Right kidney (tissue), 9 donors: ENCODE measurements around the gene MID1.
A peak's percentile ranks its signal among the peaks of the same experiment; 100 is the strongest.

ENCODE experiments used
- DNase-seq: peaks from one replicate; pipeline ENCODE4 v3.0.0-alpha.2; 2016
- long read RNA-seq, 8 donors: transcript quantifications; one replicate each; lab custom pipeline, GENCODE V29; 2026

Gene MID1
- long read RNA-seq, donor 1, partial matches to known transcripts: 0 of 1 reads
- long read RNA-seq, donor 1, other reads (novel, unspliced or antisense): 0 of 1 reads
- long read RNA-seq, donor 2, partial matches to known transcripts: 0 of 1 reads
- long read RNA-seq, donor 2, other reads (novel, unspliced or antisense): 0 of 1 reads
- long read RNA-seq, donor 3, full-length matches to known transcripts: 2 of 2 reads
- long read RNA-seq, donor 3, partial matches to known transcripts: 0 of 2 reads
- long read RNA-seq, donor 3, other reads (novel, unspliced or antisense): 0 of 2 reads
- long read RNA-seq, donor 4, full-length matches to known transcripts: 8 of 8 reads
- long read RNA-seq, donor 4, partial matches to known transcripts: 0 of 8 reads
- long read RNA-seq, donor 4, other reads (novel, unspliced or antisense): 0 of 8 reads
- long read RNA-seq, donor 5, full-length matches to known transcripts: 4 of 4 reads
- long read RNA-seq, donor 5, partial matches to known transcripts: 0 of 4 reads
- long read RNA-seq, donor 5, other reads (novel, unspliced or antisense): 0 of 4 reads
- long read RNA-seq, donor 6, full-length matches to known transcripts: 7 of 16 reads
- long read RNA-seq, donor 6, partial matches to known transcripts: 9 of 16 reads
- long read RNA-seq, donor 6, other reads (novel, unspliced or antisense): 0 of 16 reads
- long read RNA-seq, donor 7, full-length matches to known transcripts: 8 of 8 reads
- long read RNA-seq, donor 7, partial matches to known transcripts: 0 of 8 reads
- long read RNA-seq, donor 7, other reads (novel, unspliced or antisense): 0 of 8 reads
- long read RNA-seq, donor 8, partial matches to known transcripts: 0 of 4 reads
- long read RNA-seq, donor 8, other reads (novel, unspliced or antisense): 0 of 4 reads

GRCh38 chrX:10620121-10620699, at the start of gene MID1:
MID1 (minus strand) TSS chrX:10620585; CDS start chrX:10567547, 53,038 bp downstream.
- peak; percentile 76 for DNase-seq

GRCh38 chrX:10667143-10667542, 46.8 kb upstream of the MID1 start:
- no peak for DNase-seq

- DNase-seq: no peak
Measured at GRCh38 chrX:10666102-10666501, 45.7 kb upstream of the MID1 start.

- no peak for DNase-seq
Measured at GRCh38 chrX:10665681-10666080, 45.3 kb upstream of the MID1 start.

GRCh38 chrX:10660171-10660570, 39.8 kb upstream of the MID1 start:
- DNase-seq: no peak

DNA sequence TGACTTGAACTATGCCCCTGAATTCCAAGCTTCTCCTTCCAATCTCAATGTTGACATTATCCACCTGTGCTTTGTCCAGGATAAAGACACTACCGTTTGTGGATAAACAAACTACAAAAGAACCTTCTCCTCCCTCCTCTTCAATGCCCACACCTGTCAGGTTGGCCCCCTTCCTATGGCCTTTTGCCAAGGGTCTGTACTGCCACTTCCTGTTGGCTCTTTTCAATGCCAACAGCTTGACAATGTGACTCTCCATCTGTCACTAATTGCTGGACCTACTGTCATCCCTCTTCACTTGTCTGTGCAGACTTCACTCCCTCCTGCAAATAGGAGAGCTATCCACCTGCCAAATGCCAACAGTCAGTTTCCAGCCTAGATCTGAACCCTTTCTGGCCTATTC, 35.8 kb upstream of the MID1 start:
- no peak for DNase-seq

DNA sequence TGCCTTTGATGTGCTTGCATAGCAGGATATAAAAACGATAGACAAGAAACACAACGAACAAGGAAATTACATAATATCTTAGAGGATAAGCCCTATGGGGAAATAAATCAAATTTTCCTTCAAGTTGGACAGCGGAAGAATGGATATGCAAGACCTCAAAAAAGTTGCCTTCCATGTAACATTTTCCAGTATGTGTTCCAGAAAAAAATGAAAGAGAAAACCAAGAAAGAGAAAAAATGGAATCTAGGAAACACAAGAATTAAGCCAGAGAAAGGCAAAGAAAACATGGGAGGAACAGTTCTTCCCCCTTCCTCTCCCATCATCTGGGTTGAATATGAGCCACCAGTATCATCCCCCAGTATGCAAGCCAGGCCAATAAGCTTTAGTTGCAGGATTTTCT, 34.6 kb upstream of the MID1 start:
- no peak for DNase-seq

DNA sequence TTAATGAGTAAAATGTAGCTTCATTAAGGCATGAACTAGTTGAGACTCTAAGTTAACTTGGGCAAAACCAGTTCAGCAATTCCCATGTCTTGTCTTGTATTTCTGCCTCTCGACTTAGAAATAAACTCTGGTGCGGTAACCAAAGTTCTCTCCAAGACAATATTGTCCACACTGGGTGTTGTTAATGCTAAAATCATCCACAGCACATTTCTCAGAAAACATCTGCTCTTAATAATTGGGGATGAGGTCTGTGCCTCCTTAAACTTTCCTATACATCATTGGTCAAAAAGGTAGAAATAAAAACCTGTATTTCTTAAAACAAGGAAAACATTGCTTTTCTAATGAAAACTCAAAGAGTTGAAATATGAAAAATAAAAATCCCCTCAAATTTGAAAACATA, 32.9 kb upstream of the MID1 start:
- no peak for DNase-seq

DNA sequence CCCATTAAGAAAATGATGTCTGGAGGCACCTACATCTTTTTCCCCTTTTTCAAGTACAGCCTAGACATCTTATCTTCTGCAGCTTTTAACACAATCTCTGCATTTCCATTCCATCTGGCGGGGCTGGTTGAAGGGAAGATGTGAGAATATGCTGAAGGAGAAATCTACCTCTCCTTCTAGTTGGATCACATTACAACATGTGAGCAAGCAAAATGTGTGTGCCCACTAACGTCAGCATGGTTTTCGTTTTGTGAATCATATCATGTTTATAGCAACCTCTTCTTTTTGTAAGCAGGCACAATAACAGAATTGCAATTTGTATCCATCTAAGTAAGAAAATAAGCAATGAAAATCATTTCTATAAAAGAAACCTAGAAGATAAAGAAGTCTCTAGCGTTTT, 28.9 kb upstream of the MID1 start:
- DNase-seq: no peak

DNA sequence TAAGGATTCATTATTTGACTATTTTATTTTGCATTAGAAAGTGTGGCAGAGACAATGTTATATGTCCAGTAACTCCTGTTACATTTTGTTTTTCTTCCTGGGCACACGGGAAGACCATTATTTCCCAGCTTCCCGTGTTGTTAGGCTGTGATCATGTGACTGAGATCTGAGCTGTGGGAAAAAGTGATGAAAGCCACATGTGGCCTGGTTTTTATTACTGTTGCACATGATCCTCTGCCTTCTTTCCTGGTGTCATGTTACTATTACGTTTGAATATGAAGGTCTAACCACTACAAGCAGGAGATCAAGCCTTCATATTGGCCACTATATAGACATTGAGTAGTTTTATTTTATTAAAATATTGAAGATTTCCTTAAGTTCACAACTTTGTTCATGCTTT, 28.2 kb upstream of the MID1 start:
- DNase-seq: no peak

- DNase-seq: no peak
Measured at GRCh38 chrX:10636851-10637250, 16.5 kb upstream of the MID1 start.

DNA sequence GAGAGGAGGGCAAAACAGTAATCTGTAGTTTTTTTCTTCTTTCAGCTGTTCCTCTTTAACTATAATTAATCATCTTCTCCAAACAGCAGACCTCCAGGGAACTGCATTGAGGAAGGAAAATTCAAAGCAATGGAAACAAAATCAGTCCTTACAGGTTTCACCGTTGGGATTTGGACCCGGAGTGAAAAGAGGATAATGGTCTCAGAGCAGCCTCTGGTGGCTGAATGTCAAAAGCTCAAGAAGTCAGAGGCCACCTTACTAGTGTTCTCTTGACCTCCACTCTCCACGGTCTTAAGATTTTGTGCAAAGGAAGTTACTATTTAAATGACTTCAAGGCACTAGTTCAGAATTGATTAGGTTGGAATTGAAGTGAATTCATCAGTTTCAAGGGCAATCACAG, 16.0 kb upstream of the MID1 start:
- DNase-seq: no peak

DNA sequence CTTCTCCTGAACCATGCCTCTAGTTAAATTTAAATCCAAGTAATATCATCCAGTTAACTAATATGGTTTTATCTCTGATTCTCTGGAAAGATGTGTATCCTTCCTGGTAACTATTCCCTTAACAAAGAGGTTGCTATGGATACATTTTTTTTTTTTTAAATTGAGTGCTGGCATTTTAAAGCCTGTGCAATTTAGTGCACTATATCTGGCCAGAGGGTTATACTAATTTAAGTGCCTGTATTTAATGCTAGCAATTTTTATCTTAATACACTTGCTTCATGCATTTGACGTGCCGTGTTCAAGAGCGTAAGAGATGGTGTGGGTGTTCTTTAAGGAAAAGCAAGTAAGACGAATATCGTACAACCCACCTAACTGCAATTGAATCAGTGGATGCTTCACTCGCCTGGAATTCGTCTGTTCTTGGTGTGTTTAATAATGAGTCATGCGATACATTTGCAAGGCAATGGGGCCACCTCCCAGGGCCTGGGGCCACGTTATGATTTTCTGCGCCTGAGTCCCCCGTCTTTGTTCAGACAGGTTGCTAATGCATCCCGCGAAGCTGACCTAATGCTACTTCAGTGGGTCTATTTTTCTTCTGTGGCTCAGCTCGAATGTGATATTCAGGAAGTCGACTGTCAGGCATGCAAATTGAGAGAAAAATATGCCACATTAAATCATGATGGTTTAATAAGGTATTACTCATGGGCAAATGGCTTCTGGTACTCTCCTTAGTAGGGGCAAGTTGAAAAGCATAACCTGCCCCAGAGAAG, 14.2 kb upstream of the MID1 start:
- no peak for DNase-seq

GRCh38 chrX:10633722-10634121, 13.3 kb upstream of the MID1 start:
- DNase-seq: no peak

GRCh38 chrX:10631416-10632145, 11.2 kb upstream of the MID1 start:
- DNase-seq: no peak

DNA sequence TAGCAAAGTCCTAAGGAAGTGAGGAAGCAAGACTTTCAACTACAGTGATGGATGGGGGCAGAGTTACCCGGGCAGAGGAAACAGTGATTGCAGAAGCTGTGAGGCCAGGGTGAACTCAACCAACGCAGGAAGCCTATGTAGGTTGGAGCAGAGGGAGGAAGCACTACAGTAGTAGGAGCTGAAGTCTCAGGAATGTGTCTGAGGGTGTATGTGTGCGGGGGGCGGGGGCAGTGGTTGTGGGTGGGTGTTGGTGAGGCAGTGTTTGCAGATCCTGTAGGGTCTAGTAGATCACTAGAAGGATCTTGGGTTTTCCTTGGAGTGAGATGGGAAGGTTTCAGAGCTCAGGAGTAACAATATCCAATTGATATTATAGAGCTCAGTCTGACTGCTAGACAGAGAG, 9.9 kb upstream of the MID1 start:
- DNase-seq: no peak

GRCh38 chrX:10629905-10630304, 9.5 kb upstream of the MID1 start:
- no peak for DNase-seq

GRCh38 chrX:10628906-10629305, 8.5 kb upstream of the MID1 start:
- DNase-seq: no peak

DNA sequence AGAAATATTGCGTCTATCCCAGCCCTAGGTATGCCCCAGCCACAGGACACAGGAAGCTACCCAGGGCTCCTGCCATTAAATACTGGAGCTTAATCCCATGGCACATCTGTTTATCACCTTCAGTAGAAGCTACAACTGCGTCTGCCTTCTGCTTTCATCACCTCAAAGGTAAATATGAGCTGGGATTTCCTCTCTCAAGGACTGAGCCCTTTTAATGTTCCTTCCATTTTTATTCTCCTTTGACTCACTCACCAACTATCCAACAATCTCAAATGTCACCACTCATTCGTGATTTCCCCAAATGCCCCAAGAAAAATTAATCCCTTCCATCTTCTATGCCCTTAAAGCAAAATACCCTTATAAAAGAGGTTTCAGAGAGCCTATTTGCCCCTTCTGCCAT, 1.8 kb upstream of the MID1 start:
- no peak for DNase-seq

DNA sequence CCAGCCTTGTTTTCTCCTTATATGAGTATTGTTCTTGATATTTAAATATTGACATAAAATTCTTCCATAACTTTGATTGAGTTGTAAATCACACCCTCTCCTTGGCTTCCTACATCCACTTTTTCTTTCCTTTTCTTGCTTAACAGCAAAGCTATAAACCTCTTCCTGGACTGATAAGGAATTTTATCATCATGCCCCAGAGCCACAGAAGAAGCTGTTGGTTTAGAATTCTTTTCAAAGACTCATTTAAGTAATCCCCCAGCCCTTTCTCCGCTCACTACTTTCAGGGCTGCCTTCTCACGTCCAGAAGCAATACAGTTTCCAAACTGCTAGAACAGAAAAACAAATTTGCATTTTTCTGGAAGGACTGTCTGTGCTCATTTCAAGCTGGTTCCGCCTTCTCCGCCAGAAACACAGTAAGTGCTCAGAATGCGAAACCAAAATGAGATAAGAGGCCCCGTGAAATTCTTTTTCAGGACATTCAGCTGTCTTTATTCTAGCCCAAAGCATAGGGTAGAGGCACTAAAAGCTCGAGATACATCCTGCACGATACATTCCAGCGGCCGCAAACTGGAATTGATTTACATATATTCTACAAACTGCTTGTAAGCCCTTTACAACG, 849 bp downstream of the MID1 start:
- no peak for DNase-seq

GRCh38 chrX:10618961-10619360, 1.4 kb downstream of the MID1 start:
- DNase-seq: peak; percentile 34
